ENCODE measurements around the gene RPA1.

The RPA1 gene

GRCh38 chr17:1930337-1930645 lies 100.5 kb downstream of the RPA1 start:
- intact Hi-C loops (cut with DNase I), result no loop called here
- DNase-seq, result peak in 30 of 42 donors; percentile 19 to 78 (median 46)

DNA sequence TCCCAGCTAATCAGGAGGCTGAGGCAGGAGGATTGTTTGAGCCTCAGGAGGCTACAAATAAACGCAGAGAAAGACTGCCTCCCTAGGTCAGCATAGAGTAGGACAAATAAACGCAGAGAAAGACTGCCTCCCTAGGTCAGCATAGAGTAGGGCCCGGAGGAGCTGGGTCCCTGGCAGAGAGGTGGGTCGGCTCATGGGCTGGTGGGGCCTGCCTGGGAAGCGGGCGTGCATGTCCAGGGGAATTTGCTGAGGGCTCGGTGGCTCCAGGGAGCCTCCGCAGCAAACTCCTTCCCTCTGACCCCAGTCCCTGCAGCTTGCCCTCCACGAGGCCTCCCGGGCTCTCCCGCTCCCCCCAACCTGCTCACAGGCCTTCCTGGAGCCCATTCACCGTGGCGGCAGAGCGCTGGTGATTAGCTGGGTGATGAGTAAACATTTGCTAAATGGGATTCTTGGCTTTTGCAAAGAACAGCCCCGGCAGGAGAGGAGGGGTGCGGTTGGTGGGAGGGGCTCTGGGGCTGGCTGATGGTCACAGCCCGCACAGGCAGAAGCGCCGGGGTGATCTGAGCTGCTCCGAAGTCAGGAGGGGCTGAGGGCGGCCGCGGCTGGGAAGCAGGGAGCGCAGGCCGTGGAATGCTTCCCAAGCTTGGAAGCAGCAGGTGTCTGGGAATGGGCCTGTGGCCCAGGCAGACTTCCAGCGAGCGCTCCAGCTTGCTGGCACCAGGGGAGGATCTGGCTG lies 102.2 kb downstream of the RPA1 start:
- intact Hi-C loops (cut with DNase I), result no loop called here

DNA sequence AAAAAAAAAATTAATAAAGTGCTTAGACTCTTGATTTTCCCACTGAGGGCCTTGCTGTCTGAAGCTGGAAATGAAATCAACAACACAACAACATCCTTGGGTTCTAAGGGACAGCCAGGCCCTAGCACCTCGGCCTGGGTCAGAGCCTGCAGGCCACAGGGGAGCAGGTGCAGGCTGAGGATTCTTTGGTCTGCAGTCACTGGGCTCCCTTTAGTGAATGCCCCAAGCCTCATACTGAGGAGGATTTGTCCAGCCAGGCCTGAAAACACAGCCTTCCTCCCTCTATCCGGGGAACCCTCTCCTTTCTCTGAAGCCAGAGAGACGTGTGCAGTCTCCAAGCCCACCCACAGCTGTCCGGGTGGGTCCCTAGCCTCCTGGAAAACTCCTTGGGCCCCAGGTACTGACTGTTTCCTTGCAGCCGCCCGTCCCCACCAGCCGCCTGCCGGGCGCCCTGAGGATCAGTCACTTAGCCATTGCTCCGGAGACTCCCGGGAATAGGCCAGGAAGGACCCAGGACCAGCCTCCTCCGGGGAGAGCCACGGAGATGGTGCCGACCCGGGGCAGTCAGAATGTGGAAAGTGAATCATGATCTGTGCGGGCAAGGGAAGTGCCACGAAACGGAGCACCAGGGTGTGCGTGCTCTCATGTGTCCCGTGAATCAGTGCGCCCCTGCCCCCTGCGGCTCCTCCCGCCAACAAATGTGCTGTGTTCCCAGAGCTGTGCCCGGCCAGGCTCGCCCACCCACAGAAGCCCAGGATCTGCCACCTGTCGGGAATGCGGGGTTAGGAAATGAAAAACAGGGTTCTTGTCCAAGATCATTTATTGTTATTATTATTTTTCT lies 104.3 kb downstream of the RPA1 start:
- no peak for DNase-seq
- intact Hi-C loops (cut with DNase I), result no loop called here

More for the DNA sequence above, 102.2 kb downstream of the RPA1 start:
- peak in 23 of 42 donors; percentile 8 to 62 (median 39) for DNase-seq

DNA sequence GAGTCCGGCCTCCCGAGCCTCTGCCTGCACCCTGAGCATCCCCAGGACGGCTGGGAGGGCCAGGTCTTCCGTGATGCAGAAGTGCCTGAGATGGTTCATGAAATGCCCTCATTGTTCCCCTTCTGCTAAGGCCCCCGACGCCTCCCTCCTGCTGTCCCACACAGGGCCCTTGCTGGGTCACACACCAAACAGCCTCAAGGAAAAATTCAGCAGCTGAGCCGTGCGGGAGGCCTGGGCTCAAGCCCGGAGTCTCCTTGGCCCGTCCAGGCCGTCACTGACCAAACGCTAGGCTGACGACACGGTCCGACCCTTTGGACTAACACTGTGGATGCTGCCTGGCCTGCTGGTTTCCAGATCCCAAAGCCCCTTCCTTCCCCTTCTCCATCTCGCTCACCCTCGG lies 105.1 kb downstream of the RPA1 start:
- intact Hi-C loops (cut with DNase I), result no loop called here
- DNase-seq, result no peak

DNA sequence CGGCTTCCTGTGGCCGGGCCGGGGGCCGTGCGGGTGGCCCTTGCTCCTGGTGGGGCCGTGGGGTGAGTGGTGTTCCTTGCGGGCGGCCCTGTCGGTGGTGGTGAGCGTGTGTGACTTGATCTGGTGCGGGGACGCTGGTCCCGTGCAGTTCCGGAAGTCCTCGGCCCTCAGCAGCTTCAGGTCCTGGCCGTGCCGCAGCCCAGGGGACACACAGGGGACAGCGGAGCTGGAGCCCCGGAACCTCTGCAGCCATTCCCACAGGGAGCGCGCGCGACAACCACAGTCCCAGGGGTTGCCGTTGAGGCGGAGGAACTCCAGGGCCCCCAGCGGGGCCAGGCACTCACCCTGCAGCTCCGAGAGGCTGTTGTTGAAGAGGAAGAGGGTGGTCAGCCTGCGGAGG lies 107.0 kb downstream of the RPA1 start:
- intact Hi-C loops (cut with DNase I), result no loop called here
- no peak for DNase-seq

- intact Hi-C loops (cut with DNase I), result no loop called here
Measured at GRCh38 chr17:1937461-1937860, 107.7 kb downstream of the RPA1 start.

GRCh38 chr17:1939981-1940809 lies 110.4 kb downstream of the RPA1 start:
- intact Hi-C loops (cut with DNase I), result no loop called here
- no peak for DNase-seq

More at GRCh38 chr17:1937461-1937860, 107.7 kb downstream of the RPA1 start:
- DNase-seq, result no peak

- intact Hi-C loops (cut with DNase I), result no loop called here
- DNase-seq, result no peak
Measured at GRCh38 chr17:1940810-1941185, 111.0 kb downstream of the RPA1 start.

GRCh38 chr17:1941272-1942065 lies 111.7 kb downstream of the RPA1 start:
- DNase-seq, result no peak
- intact Hi-C loops (cut with DNase I), result no loop called here

- no peak for DNase-seq
- intact Hi-C loops (cut with DNase I), result no loop called here
Measured at GRCh38 chr17:1942066-1942365, 112.2 kb downstream of the RPA1 start.

DNA sequence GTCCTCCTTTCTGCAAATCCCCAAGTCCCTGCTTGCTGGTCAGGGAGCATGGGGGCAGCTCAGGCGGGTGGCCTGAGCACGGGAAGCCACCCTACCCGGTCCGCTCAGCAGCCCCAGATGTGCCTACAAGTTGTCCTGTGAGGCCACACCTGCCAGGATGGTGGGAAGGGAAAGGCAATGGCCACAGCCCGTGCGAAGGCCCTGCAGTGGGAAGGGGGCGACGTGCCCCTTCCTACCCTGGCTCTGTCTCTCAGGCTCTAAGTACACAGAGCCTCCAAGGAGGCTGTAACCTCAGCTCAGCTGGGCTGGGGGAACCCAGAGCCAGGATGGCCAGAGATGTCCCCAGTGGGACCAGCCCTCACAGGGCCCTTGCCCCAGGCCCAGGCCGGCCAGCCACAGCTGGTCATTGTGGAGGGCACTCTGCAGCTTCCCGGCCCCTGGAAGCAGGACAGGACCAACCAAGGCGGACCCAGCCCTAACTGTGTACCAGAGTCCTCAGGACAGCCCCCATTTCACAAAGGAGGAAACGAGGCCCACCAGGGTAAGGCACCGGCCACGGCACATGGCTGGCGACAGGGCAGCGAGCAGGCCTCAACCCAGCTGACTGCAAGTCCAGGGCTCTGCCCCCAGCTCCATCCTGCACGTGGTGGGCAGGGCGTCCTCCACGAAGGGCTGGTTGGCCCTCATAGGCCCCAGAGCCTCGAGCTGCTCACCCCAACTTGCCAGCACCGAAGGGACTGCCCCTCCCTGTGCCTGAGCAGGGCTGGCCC lies 113.0 kb downstream of the RPA1 start:
- no peak for DNase-seq
- intact Hi-C loops (cut with DNase I), result no loop called here

DNA sequence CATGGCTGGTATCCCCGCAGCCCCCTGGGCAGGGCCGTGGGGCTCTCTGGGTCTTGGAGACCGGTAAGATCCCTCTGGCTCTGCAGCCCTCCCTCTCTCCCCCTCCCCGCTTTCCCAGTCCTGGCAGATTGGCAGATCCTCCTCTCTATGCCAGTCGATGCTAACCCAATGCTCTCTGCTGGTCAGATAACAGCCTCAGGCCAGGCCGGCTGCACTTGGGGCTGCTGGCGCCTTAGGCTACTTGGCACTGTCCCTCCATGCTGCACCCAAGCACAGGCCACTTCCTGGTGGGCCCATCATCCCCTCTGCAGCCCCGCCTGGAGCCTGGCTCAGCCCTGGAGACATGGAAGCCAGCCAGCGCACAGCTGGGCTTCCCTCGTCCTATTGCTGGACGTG lies 113.6 kb downstream of the RPA1 start:
- no peak for DNase-seq
- intact Hi-C loops (cut with DNase I), result no loop called here

DNA sequence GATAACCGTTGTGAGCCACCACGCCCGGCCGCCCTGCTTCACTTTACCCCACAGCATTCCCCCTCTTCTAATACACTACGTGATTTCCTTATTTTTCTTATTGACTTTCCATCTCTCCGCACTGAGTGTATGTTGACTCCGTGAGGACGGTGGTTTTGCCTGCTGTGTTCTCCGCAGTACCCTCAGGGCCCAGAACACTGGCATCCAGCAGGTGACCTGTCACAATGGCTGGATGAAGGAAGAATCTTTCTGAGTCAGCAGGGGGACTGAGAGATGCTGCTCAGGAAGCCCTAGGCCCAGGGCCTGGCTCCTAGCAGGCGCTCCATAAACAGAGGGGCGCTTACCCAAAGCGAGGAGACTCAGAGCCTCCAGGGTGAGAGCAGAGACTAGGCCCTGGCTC lies 115.8 kb downstream of the RPA1 start:
- intact Hi-C loops (cut with DNase I), result no loop called here
- no peak for DNase-seq

GRCh38 chr17:1946021-1946932 lies 116.5 kb downstream of the RPA1 start:
- intact Hi-C loops (cut with DNase I), result no loop called here
- DNase-seq, result no peak

GRCh38 chr17:1947229-1947742 lies 117.5 kb downstream of the RPA1 start:
- intact Hi-C loops (cut with DNase I), result no loop called here
- no peak for DNase-seq

DNA sequence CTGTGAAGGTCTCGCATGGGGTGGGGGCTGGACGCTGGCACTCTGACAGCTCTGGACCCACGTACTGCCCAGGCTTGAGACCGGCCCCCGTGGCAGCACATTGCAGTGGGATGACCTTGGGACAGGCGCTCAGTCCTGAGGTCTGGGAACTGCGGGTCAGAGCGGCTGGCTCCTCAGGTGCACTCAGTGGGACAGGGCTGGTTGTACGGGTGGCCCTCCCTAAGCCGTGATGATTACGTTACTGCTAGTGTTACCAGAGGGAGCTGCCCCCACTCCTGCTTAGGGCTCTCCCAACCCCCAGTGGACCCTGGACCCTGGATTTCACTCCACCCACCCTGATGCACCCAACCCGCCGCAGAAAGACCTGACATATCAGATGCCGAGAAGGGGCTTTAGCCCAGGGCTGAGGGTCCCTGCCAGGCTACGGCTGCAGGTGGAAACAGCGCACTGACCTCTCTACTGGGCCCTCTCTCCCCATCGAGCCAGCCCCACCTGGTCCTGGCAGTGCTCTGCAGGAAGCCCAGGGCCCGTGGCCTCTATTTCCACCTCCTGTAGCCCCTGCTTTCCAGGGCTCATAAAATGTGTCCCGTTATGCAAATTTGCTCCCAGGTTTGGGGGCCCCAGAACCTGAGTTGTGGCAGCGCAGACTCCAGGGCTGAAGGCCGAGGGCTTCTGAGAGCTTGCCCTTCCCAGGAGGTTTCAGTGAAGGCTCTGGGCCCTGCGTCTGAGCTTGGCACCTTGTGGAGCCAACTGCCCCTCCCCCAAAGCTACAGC lies 118.1 kb downstream of the RPA1 start:
- intact Hi-C loops (cut with DNase I), result no loop called here
- DNase-seq, result no peak

DNA sequence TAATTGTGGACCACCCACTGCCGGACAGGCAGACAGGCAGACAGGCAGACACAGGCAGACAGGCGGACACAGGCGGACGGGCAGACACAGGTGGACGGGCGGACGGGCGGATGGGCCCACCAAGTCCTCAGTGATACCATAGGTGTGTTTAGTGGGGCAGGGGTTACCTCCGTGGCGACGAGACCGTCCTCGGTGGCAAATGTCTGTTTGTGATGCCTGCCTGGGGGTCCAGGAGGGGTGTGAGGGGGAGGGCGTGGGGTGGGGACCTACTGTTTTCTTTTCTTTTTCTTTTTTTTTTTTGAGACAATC lies 118.7 kb downstream of the RPA1 start:
- intact Hi-C loops (cut with DNase I), result no loop called here
- DNase-seq, result no peak
